Measurements from ENCODE around the gene SPEM3. TPM values are rescaled to one million over a fixed set of nuclear protein-coding genes. Genes with fewer than 3 reads are reported as not detected.
"Not testable (repeated sequence)": the region's sequence is repeated elsewhere in the genome, so short reads cannot be mapped to it uniquely, and the experiment has no call there.

Gene SPEM3
- total RNA-seq, 1 donor from 2014 or later = not detected

DNA sequence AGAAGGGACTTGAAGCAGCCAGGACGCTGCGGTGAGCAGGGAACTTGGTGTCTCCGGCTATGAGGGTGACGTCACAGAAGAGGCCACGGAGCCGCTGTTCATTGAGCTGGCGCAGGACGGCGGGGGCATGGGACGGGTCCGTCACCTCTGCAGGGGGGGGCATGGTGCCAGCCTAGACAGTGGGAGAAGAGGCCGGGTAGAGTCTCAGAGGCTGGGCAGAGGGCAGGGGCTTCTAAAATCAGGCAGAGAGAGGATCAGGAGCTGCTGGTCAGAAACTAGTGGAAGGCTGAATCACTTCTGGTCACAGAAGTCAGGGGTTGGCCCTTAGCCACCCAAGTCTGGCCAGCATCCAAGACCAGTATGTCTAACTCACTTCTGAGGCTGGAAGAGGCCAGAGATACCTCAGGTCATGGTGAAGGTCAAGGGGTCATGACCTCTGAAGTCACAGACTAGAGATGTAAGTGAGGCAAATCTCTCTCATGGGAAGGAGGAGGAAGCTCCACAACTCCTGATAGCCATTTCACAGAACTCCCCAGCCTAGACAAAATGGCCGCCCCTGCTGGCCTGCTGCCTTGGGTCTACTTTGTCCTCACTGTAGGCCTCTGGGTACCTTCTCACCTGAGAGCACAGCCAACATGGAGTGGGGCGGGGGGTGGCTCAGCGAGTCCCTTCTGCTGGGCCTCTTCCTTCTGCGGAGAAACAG lies 38.1 kb downstream of the SPEM3 start:
- H3K27me3 Mint-ChIP-seq (ENCODE audit: insufficient read depth) = no peaks in the 10 kb centered on the region
- peak overlapping the region; percentile 52 for H3K27ac Mint-ChIP-seq
- peaks cover 12% of the 10 kb centered on the region for H3K4me1 Mint-ChIP-seq (ENCODE audit: low read depth)
- H3K36me3 Mint-ChIP-seq (ENCODE audit: low read depth) = peaks cover 4% of the 10 kb centered on the region
- intact Hi-C loops (cut with micrococcal nuclease) = no loop called here
- H3K9me3 Mint-ChIP-seq = no peaks in the 10 kb centered on the region
- DNase-seq (ENCODE audit: low spot score) = no peak
- H3K4me3 Mint-ChIP-seq = no peak overlapping the region

DNA sequence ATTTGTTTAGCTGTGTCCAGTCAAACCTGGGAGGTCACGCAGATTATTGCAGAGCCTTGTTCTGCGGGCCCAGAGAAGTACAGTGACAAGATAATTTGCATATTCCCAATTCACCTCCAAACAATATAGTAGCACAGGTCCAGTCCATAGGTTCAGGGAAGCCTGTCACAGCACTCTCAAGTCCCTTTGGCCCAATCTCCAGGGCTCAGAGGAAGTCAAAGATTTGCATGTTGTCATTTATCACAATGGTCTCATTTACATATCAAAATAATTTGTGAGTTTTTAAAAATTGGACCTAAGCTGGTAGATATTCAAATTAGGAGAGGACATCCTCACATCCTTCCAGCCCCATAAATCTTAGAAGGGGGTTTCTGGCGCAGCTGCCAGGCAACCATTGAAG lies 38.8 kb downstream of the SPEM3 start:
- Mint-ChIP-seq H3K36me3 (ENCODE audit: low read depth) (peaks cover 4% of the 10 kb centered on the region), H3K27me3 (ENCODE audit: insufficient read depth) (no peaks in the 10 kb centered on the region), H3K4me1 (ENCODE audit: low read depth) (peaks cover 17% of the 10 kb centered on the region), H3K9me3 (no peaks in the 10 kb centered on the region), H3K4me3 (no peak overlapping the region), H3K27ac (no peak overlapping the region)
- no peak for DNase-seq (ENCODE audit: low spot score)
- intact Hi-C loops (cut with micrococcal nuclease) = no loop called here

DNA sequence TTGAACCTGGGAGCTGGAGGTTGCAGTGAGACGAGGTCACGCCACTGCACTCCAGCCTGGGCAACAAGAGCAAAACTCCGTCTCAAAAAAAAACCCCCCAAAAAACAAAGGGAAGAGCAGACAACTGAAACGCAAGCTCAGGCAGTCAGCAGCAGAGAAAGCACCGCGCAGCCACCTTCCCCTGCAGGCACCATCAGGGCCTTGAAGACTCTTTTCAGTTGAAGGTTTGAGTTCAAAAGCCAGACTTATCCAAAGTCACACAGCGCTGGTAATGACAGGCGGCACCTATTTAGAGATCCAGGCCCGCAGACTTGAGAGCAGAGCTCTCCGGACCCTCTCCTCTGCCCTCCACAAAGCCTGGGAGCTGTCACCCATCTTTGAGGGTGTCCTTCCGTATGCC lies 39.6 kb downstream of the SPEM3 start:
- intact Hi-C loops (cut with micrococcal nuclease) = no loop called here
- Mint-ChIP-seq H3K27ac (no peak overlapping the region), H3K36me3 (ENCODE audit: low read depth) (peaks cover 2% of the 10 kb centered on the region), H3K9me3 (no peaks in the 10 kb centered on the region), H3K4me1 (ENCODE audit: low read depth) (peaks cover 17% of the 10 kb centered on the region), H3K4me3 (no peak overlapping the region), H3K27me3 (ENCODE audit: insufficient read depth) (no peaks in the 10 kb centered on the region)
- no peak for DNase-seq (ENCODE audit: low spot score)

DNA sequence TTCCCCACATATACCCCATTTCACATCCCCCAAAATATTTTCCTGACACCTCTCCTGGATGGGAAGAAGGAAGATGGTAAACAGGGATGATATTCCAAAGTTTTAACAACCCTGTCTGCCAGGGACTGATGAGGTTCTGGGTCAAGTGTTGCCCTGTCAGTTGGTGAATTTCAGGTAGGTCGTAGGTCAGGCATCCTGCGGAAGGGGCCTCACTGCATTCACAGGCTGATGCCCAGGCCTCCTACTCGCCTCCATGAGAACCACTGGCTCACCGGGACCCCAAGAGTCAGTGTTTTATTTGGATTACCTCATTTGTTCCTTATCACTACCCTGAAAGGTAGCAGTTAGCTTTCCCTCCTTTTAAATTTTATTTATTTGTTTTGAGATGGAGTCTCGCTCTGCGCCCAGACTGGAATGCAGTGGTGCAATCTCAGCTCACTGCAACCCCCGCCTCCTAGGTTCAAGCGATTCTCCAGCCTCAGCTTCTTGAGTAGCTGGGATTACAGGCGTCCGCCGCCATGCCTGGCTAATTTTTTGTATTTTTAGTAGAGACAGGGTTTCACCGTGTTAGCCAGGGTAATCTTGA lies 40.2 kb downstream of the SPEM3 start:
- H3K4me3 Mint-ChIP-seq = no peak overlapping the region
- H3K27ac Mint-ChIP-seq = no peak overlapping the region
- no peaks in the 10 kb centered on the region for H3K27me3 Mint-ChIP-seq (ENCODE audit: insufficient read depth)
- no peak for DNase-seq (ENCODE audit: low spot score)
- intact Hi-C loops (cut with micrococcal nuclease) = no loop called here
- peaks cover 17% of the 10 kb centered on the region for H3K4me1 Mint-ChIP-seq (ENCODE audit: low read depth)
- H3K9me3 Mint-ChIP-seq = no peaks in the 10 kb centered on the region
- peaks cover 2% of the 10 kb centered on the region for H3K36me3 Mint-ChIP-seq (ENCODE audit: low read depth)

GRCh38 chr17:7469843-7470242 lies 41.2 kb downstream of the SPEM3 start:
- H3K4me3 Mint-ChIP-seq; intact Hi-C loops (cut with micrococcal nuclease); DNase-seq (ENCODE audit: low spot score); H3K36me3 Mint-ChIP-seq (ENCODE audit: low read depth); H3K9me3 Mint-ChIP-seq; H3K27me3 Mint-ChIP-seq (ENCODE audit: insufficient read depth); H3K27ac Mint-ChIP-seq: not testable (repeated sequence)
- H3K4me1 Mint-ChIP-seq (ENCODE audit: low read depth) = peaks cover 17% of the 10 kb centered on the region

- H3K27ac Mint-ChIP-seq; intact Hi-C loops (cut with micrococcal nuclease); DNase-seq (ENCODE audit: low spot score); H3K9me3 Mint-ChIP-seq; H3K4me3 Mint-ChIP-seq; H3K27me3 Mint-ChIP-seq (ENCODE audit: insufficient read depth); H3K36me3 Mint-ChIP-seq (ENCODE audit: low read depth): not testable (repeated sequence)
- peaks cover 17% of the 10 kb centered on the region for H3K4me1 Mint-ChIP-seq (ENCODE audit: low read depth)
Measured at GRCh38 chr17:7470457-7470973, 41.9 kb downstream of the SPEM3 start.

GRCh38 chr17:7471729-7472128 lies 43.1 kb downstream of the SPEM3 start:
- Mint-ChIP-seq H3K36me3 (ENCODE audit: low read depth) (no peaks in the 10 kb centered on the region), H3K27me3 (ENCODE audit: insufficient read depth) (no peaks in the 10 kb centered on the region), H3K27ac (no peak overlapping the region), H3K4me3 (no peak overlapping the region), H3K4me1 (ENCODE audit: low read depth) (peaks cover 26% of the 10 kb centered on the region), H3K9me3 (no peaks in the 10 kb centered on the region)
- intact Hi-C loops (cut with micrococcal nuclease) = no loop called here
- DNase-seq (ENCODE audit: low spot score) = no peak

- H3K4me1 Mint-ChIP-seq (ENCODE audit: low read depth) = peaks cover 41% of the 10 kb centered on the region
- not testable (repeated sequence) for H3K9me3 Mint-ChIP-seq
Measured at GRCh38 chr17:7474767-7475166, 46.1 kb downstream of the SPEM3 start.

GRCh38 chr17:7475764-7476422 lies 47.2 kb downstream of the SPEM3 start:
- DNase-seq (ENCODE audit: low spot score) = no peak
- H3K9me3 Mint-ChIP-seq = no peaks in the 10 kb centered on the region
- peaks cover 47% of the 10 kb centered on the region for H3K4me1 Mint-ChIP-seq (ENCODE audit: low read depth)
- H3K27ac Mint-ChIP-seq = no peak overlapping the region
- intact Hi-C loops (cut with micrococcal nuclease) = no loop called here
- H3K4me3 Mint-ChIP-seq = no peak overlapping the region
- no peaks in the 10 kb centered on the region for H3K27me3 Mint-ChIP-seq (ENCODE audit: insufficient read depth)
- H3K36me3 Mint-ChIP-seq (ENCODE audit: low read depth) = peaks cover 2% of the 10 kb centered on the region

More at GRCh38 chr17:7474767-7475166, 46.1 kb downstream of the SPEM3 start:
- H3K27me3 Mint-ChIP-seq (ENCODE audit: insufficient read depth); H3K36me3 Mint-ChIP-seq (ENCODE audit: low read depth); H3K27ac Mint-ChIP-seq; DNase-seq (ENCODE audit: low spot score); H3K4me3 Mint-ChIP-seq; intact Hi-C loops (cut with micrococcal nuclease): not testable (repeated sequence)

GRCh38 chr17:7476494-7476893 lies 47.8 kb downstream of the SPEM3 start:
- H3K36me3 Mint-ChIP-seq (ENCODE audit: low read depth) = peaks cover 2% of the 10 kb centered on the region
- intact Hi-C loops (cut with micrococcal nuclease) = no loop called here
- no peak for DNase-seq (ENCODE audit: low spot score)
- peak overlapping the region; percentile 11 for H3K27ac Mint-ChIP-seq
- no peak overlapping the region for H3K4me3 Mint-ChIP-seq
- no peaks in the 10 kb centered on the region for H3K9me3 Mint-ChIP-seq
- H3K27me3 Mint-ChIP-seq (ENCODE audit: insufficient read depth) = no peaks in the 10 kb centered on the region
- peaks cover 46% of the 10 kb centered on the region for H3K4me1 Mint-ChIP-seq (ENCODE audit: low read depth)

GRCh38 chr17:7476951-7477350 lies 48.3 kb downstream of the SPEM3 start:
- no peak for DNase-seq (ENCODE audit: low spot score)
- H3K4me1 Mint-ChIP-seq (ENCODE audit: low read depth) = peaks cover 44% of the 10 kb centered on the region
- no peaks in the 10 kb centered on the region for H3K27me3 Mint-ChIP-seq (ENCODE audit: insufficient read depth)
- H3K27ac Mint-ChIP-seq = no peak overlapping the region
- peak overlapping the region; percentile 19 for H3K4me3 Mint-ChIP-seq
- H3K9me3 Mint-ChIP-seq = no peaks in the 10 kb centered on the region
- intact Hi-C loops (cut with micrococcal nuclease) = no loop called here
- H3K36me3 Mint-ChIP-seq (ENCODE audit: low read depth) = peaks cover 2% of the 10 kb centered on the region

DNA sequence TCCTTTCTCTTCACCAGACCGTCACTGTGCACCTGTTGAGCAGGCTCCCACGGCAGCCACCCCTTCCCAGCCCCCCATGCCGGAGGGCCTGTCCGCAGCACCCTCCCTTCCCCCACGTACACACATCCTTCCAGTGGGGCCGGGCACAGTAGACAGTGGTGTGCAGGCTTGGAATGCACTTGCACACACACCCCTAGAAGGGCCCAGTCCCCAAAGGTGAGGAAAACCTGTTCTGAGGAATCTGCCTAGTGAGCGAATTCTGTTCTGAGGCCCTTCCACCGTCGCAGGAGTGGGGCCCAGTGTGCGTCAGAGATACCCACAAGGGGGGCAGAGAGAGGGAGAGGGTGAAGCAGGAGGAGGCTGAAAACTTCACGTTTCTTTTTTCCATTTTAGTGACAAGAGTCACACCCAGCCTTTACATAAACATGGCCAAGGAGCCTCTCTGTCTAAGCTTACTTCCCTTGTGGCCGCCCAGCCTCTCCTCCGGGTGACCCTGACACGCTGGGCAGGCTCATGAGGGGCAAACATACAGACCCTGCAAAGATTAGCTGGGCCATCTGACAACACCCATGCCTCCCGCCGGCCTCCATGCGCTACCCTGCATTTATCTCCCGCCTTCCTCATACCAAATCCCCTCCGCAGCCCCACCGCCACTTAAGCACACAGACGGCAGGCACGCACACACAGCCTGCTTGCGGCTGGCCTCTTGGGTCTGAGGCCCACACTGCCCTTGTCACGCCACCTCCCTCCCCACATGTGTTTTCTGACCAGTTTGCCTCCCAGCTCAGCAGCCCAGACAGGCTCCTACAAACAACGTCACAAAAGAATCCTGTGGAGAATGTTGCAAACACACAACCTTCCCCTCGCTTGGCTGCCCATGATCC lies 49.0 kb downstream of the SPEM3 start:
- peaks cover 43% of the 10 kb centered on the region for H3K4me1 Mint-ChIP-seq (ENCODE audit: low read depth)
- peaks cover 2% of the 10 kb centered on the region for H3K36me3 Mint-ChIP-seq (ENCODE audit: low read depth)
- intact Hi-C loops (cut with micrococcal nuclease) = no loop called here
- H3K9me3 Mint-ChIP-seq = no peaks in the 10 kb centered on the region
- DNase-seq (ENCODE audit: low spot score) = no peak
- H3K27ac Mint-ChIP-seq = peak overlapping the region; percentile 91
- no peaks in the 10 kb centered on the region for H3K27me3 Mint-ChIP-seq (ENCODE audit: insufficient read depth)
- H3K4me3 Mint-ChIP-seq = peak overlapping the region; percentile 91

Measured in activated T-helper 1 cell treated with anti-CD3 and anti-CD28 coated beads, Interleukin-12 subunit alpha, Interleukin-12 subunit beta, Interleukin-2, Interleukin-4 antibody, amounts not matched to agents 30 ng/mL and 10 ng/mL and 1 ng/mL, durations not matched to agents 14 hours and 24 hours and 36 hours (primary cell).